ENCODE data around the gene TFDP2.

- no peak for TF ChIP-seq EZH2 (IDR thresholded peaks at IDR 0.05)
- TF ChIP-seq, protein P1, sequence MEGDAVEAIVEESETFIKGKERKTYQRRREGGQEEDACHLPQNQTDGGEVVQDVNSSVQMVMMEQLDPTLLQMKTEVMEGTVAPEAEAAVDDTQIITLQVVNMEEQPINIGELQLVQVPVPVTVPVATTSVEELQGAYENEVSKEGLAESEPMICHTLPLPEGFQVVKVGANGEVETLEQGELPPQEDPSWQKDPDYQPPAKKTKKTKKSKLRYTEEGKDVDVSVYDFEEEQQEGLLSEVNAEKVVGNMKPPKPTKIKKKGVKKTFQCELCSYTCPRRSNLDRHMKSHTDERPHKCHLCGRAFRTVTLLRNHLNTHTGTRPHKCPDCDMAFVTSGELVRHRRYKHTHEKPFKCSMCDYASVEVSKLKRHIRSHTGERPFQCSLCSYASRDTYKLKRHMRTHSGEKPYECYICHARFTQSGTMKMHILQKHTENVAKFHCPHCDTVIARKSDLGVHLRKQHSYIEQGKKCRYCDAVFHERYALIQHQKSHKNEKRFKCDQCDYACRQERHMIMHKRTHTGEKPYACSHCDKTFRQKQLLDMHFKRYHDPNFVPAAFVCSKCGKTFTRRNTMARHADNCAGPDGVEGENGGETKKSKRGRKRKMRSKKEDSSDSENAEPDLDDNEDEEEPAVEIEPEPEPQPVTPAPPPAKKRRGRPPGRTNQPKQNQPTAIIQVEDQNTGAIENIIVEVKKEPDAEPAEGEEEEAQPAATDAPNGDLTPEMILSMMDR (IDR thresholded peaks at IDR 0.05) = no peak
Measured at GRCh38 chr3:142077859-142078500, 71.4 kb downstream of the TFDP2 start.
